GM18520 (cell line): ENCODE measurements around the gene TBC1D25.

ENCODE experiments used
- ATAC-seq: cut with Tn5 transposase; IDR thresholded peaks from one replicate; pipeline ENCODE4 v1.9.1; 2021; ENCODE audit not compliant: unreplicated experiment

TBC1D25 gene

DNA sequence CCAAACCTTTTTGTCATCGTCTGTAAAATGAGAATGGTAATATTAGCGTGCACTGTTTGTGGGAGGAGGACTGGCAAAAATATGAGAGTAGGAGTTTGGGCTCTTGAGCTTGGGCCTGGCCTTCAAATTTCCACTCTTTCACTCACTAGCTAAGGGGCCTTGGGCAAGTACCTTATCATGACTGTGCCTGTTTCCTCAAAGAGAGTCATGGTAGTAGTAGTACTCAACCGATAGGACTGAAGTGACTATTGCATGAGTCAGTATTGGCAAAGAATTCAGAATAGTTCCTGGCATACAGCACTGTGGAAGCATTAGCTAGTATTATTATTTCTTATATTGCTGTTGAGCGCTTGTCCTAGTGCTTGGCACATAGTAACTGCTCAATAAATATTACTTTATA lies 18.8 kb downstream of the TBC1D25 start:
- ATAC-seq: no peak

- no peak for ATAC-seq
Observed at GRCh38 chrX:48559636-48560035, 20.1 kb downstream of the TBC1D25 start.

DNA sequence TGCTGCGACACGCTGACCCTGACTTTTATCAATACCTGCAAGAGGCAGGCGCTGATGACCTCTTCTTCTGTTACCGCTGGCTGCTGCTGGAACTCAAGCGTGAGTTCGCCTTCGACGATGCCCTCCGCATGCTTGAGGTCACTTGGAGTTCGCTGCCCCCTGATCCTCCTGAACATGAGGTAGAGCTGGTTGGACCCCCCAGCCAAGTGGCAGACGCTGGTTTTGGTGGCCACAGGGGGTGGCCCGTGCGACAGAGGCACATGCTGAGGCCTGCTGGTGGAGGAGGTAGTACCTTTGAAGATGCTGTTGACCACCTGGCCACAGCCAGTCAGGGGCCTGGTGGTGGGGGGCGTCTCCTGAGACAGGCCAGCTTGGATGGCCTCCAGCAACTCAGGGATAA lies 20.5 kb downstream of the TBC1D25 start:
- ATAC-seq: no peak

GRCh38 chrX:48560681-48561080 lies 21.2 kb downstream of the TBC1D25 start:
- no peak for ATAC-seq

GRCh38 chrX:48569958-48570357 lies 30.4 kb downstream of the TBC1D25 start:
- peak; percentile 39 for ATAC-seq

DNA sequence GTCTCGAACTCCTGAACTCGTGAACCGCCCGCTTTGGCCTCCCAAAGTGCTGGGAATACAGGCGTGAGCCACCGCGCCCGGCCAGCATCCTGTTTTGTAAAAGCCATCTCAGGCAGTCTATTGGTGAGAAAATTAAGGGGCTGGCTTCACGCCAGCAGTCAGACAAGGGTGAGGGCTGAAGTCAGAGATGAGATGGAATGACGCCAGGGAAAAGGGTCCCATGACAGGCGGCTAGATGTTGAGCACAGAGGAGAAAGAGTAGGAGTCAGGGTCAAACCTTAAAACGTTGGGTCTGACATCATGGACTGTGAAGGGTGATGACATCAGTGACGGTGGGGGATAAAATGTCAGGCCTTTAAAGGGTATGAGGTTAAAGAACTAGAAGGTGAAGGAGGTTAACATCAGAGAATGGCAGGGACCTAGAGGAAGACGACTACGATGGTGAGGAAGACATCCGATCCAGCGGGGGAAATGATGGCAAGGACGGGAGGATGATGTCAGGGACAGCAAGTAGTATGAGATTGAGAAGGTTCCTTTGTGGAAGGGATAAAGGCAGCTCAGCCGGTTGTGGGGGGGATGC lies 34.3 kb downstream of the TBC1D25 start:
- ATAC-seq: no peak

- peak; percentile 75 for ATAC-seq
Observed at GRCh38 chrX:48574270-48575266, 35.1 kb downstream of the TBC1D25 start, which contains the start of gene RBM3. TSS of gene RBM3 (plus strand) at chrX:48574484. CDS start at chrX:48575181, 697 bp downstream.

- no peak for ATAC-seq
Observed at GRCh38 chrX:48575642-48576041, 36.1 kb downstream of the TBC1D25 start.

DNA sequence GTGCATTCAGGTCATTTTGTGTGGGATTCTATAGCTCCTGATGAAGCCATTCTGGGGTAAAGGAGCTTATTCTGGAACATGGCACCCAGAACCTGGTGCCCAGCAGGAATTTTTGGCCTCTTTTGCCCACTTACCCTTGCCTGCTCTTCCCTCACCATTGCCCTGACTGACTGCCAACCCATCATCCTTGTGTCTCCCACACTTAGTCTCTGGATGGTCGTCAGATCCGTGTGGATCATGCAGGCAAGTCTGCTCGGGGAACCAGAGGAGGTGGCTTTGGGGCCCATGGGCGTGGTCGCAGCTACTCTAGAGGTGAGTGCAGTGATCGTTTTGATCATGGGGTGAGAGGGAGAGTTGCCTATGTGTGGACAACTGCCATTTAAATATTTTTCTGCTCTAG lies 36.6 kb downstream of the TBC1D25 start:
- no peak for ATAC-seq

GRCh38 chrX:48578661-48579128 lies 39.2 kb downstream of the TBC1D25 start:
- no peak for ATAC-seq

DNA sequence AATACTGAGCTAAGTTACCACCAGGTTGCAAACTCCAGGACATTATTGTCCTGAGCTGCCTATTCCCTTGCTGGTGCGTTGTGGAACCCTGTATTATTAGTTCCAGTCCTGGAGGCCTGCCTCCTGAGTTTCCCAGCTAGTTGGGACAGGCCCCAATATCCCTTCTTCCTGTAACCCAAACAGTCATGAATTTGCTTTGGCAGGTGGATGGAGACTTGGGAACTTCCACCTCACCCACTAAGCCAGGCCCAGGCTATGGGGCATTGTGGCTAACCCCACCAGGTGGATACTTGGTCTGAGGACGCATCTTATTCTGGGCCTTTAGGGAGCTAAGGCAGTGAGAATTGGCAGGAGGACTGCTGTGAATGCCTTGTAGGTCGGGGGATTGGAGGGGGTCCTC lies 39.7 kb downstream of the TBC1D25 start:
- ATAC-seq: no peak

GRCh38 chrX:48580662-48581061 lies 41.1 kb downstream of the TBC1D25 start:
- ATAC-seq: no peak

DNA sequence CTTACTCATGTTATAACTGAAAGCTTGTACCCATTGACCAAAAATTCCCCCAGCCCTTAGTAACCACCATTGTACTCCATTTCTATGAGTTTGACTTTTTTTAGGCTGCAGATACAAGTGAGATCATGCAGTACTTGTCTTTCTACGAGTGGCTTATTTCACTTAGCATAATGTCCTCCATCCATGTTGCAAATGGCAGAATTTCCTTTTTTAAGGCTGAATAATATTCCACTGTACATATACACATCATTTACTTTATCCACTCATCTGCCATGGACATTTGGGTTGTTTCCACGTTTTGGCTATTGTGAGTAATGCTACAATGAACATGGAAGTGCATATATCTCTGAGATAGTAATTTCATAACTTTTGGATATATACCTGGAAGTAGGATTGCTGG lies 45.2 kb downstream of the TBC1D25 start:
- ATAC-seq: no peak

DNA sequence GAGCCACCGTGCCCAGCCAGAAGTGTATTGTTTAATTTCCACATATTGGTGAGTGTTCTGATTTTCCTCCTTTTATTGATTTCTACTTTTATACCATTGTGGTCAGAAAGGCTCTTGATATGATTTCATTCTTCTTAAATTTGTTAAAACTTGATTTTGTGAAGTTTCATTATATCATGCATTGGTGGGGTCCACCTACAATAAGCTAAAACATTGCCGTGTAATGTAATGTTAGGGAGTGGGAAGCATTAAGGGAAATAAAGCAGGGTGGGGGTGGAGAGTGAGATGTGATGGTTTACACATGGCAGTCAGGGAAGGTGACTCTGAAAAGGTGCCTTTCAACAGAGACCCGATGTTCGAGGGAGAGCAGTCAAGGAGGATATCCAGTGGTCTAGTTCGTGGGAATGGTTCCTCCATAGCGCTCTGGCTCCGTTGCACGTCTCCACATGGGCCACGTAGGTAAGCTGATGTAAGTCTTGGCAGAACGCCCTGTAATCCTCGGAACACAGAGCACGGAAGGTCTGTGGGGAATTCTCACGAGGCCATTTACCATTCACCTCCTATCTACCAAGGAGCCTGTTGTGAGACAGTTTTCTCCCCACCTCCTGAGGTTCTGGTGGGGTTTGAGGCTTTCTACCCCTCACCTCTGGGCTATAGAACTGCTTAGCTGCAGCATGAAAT lies 50.1 kb downstream of the TBC1D25 start:
- ATAC-seq: no peak

DNA sequence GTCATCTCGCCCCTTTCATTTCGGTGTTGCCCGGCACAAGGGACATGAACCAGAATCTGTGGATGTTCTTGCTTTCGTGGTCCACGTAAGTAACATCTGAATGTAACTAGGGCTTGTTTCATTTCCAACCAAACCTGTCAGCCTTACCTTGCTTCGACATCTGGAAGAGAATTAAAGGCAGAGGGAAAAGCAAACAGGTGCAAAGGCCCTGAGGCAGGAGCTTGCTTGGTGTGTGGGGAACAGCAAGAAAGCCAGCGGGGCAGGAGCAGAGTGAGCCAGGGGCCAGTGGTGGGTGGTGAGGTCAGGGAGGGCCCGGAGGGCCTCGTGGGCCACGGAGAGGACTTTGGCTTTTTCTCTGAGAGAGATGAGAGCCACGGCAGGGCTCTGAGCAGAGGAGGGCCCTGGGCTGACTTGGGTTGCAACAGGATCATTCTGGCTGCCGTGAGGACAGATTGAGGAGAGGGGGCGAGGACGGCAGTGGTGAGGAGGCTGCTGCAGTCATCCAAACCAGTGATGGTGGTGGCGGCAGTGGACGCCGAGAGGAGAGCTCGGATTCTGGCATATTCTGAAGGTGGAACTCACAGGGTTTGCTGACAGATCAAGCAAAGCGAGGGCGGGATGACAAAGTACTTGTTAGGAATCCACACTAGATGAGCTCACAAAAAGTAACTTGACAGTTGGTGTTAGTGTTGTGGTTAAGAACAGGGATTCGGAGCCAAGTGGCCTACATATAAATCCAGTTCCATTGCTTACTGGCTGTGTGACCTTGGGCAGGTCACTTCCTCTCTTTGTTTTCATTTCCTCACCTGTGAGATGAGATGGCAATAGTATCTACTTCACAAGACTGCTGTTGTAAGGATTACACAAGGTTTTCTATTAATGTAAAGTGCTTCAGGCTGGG lies 50.9 kb downstream of the TBC1D25 start:
- no peak for ATAC-seq

- ATAC-seq: no peak
Observed at GRCh38 chrX:48591255-48591791, 51.8 kb downstream of the TBC1D25 start.

GRCh38 chrX:48592971-48593370 lies 53.5 kb downstream of the TBC1D25 start:
- no peak for ATAC-seq

DNA sequence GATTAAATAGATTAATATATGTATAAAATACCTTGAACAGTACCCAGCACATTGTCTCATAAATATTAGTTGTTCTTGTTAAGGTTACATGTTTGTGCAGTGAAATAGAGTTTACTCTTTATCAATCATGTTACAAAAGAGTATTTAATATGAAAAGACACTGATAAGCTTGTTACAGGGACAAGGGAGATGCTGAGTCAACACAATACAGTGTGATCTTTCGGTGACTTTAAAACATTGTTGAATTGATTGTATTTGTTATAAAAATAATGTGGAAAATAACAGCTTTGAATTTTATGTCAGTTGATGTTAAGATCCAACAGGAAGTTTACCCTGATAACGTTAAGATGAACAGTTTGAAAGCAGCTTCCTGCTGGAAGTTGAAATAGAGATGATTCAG lies 56.4 kb downstream of the TBC1D25 start:
- ATAC-seq: no peak

DNA sequence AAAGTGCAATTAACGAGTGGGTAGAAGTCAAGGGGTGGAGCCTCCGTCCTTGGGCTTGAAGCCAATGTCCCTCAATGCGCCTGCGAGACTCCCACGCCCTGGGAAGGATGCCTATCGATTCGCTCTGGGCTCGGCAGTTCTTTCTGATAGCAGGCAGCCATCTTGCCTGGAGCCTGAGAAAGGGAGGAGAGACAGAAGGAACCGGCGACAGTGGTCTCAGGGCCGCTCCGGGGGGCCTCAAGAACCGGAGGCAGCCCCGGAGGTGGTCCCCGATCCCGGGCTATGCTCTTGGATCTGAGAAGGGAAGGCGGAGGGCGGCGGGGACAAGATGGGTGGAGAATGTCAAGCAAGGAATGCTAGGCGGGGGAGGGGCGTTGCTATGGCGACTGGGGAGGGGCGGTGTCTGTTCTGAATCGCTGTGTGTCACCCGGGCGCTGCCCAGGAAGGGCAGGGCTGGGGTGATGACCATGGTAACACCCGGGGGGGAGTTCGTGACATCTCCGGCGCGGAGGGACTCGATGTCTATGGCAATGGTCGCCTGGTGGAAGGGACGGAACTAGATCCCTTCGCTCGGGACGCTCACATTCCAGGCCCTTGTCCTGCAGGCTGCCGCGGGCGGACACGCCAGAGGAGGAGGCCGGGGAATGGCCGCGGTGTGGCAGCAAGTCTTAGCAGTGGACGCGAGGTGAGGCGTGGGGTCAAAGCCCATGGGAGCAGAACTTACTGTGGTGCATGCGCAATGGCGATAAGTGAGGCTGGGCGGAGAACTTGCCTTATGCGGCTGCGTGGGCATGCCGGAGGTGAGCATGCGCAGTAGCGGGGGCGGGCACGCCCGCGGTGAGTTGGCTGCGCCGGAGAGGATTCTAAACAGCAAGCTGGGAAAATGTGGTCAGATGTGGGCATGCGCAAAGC lies 58.1 kb downstream of the TBC1D25 start, which contains the start of gene WDR13:
Gene WDR13 (plus strand): TSS at position 140 of the 912 bp plus-strand sequence. CDS start 505 bp downstream, at position 645.
- peak; percentile 63 for ATAC-seq
